Body of pancreas (tissue), 4 donors: ENCODE measurements around the gene HOXD4.

Experiments
- CTCF ChIP-seq, 7 experiments: fragments of 450-650 bp in 4 of 7; fragments of 200-600 bp in 3 of 7; sonication (generic) in 3 of 7; IDR thresholded peaks; one replicate each; pipeline ENCODE4 v1.5.1; 2016 to 2019; ENCODE audit warnings: antibody characterized with exemption in 7 of 7
- POLR2A ChIP-seq, 3 donors: fragments of 450-650 bp; IDR thresholded peaks; one replicate each; pipeline ENCODE4 v1.6.1; 2016; ENCODE audit warnings: antibody characterized with exemption in 3 of 3, mild to moderate bottlenecking in 2 of 3

GRCh38 chr2:176166272-176166671, 14.9 kb downstream of the HOXD4 start:
- TF ChIP-seq POLR2A (IDR thresholded peaks at IDR 0.05), result no peak
- TF ChIP-seq CTCF (IDR thresholded peaks at IDR 0.05), result no peak
